Stomach (tissue), 4 donors: ENCODE results near the gene ITGA1.

Experiments
- POLR2A ChIP-seq, 4 donors: fragments of 450-650 bp; IDR thresholded peaks; one replicate each; pipeline ENCODE4 v1.6.1; 2016; ENCODE audit warnings: antibody characterized with exemption in 4 of 4, control low read depth in 2 of 4, mild to moderate bottlenecking in 1 of 4, moderate library complexity in 1 of 4
- TF ChIP-seq, protein P1 (sequence below), 7 experiments: fragments of 450-650 bp in 4 of 7; fragments of 200-600 bp in 3 of 7; sonication (generic) in 3 of 7; IDR thresholded peaks; one replicate each; pipeline ENCODE4 v1.5.1; 2016 to 2019; ENCODE audit warnings: antibody characterized with exemption in 7 of 7, control low read depth in 2 of 7, mild to moderate bottlenecking in 1 of 7

DNA sequence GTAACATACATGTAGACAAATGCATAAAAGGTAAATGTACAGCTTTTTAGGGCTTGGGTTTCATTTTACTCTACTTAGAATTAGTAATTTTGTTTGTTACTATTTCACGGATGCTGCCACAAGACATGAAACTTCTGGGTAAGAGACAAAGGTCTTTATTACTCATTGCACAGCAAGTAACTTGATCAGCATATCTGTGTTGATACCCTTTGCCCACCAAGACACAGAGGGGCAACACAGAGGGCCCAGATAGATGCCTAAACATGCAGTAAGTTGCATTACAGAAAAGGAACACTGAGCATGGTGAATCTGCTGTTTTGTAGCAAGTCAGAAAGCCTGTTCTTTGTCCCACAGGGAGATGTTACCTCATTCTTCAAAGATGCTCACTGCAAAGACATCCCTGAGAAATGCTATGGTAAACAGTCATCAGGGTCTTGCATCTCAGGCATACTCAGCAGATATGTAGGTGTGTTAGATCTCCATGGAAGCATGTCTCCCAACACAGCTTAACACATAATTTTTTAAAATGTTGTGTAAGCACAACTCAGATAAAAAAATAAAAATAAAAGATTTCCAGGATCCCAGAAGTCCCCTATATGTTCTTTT, 211.7 kb downstream of the ITGA1 start:
- TF ChIP-seq, protein P1, sequence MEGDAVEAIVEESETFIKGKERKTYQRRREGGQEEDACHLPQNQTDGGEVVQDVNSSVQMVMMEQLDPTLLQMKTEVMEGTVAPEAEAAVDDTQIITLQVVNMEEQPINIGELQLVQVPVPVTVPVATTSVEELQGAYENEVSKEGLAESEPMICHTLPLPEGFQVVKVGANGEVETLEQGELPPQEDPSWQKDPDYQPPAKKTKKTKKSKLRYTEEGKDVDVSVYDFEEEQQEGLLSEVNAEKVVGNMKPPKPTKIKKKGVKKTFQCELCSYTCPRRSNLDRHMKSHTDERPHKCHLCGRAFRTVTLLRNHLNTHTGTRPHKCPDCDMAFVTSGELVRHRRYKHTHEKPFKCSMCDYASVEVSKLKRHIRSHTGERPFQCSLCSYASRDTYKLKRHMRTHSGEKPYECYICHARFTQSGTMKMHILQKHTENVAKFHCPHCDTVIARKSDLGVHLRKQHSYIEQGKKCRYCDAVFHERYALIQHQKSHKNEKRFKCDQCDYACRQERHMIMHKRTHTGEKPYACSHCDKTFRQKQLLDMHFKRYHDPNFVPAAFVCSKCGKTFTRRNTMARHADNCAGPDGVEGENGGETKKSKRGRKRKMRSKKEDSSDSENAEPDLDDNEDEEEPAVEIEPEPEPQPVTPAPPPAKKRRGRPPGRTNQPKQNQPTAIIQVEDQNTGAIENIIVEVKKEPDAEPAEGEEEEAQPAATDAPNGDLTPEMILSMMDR (IDR thresholded peaks at IDR 0.05) = no peak
- no peak for TF ChIP-seq POLR2A (IDR thresholded peaks at IDR 0.05)
